Choroid plexus epithelial cell (primary cell): ENCODE measurements around the gene NDUFB2.
A peak's percentile ranks its signal among the peaks of the same experiment; 100 is the strongest.

Source experiments
- DNase-seq: peaks from one replicate; pipeline ENCODE4 v3.0.0-alpha.2; 2010; ENCODE audit warnings: low read depth
- H3K4me3 ChIP-seq: 2 replicates; pipeline ENCODE4 v1.5.1; 2011; ENCODE audit warnings: low read depth, mild to moderate bottlenecking, control low read depth, low read length, moderate library complexity
- TF ChIP-seq, protein P1 (sequence below): conservative IDR thresholded peaks from 2 replicates; pipeline ENCODE4 v1.5.1; 2011; ENCODE audit warnings: low read depth, mild to moderate bottlenecking, control low read depth, inconsistent platforms, low read length, moderate library complexity

NDUFB2 gene

GRCh38 chr7:140696680-140697446 lies at the start of gene NDUFB2:
TSS of gene NDUFB2 (plus strand) at chr7:140696708. CDS start at chr7:140696745, 37 bp downstream.
- TF ChIP-seq, protein P1, sequence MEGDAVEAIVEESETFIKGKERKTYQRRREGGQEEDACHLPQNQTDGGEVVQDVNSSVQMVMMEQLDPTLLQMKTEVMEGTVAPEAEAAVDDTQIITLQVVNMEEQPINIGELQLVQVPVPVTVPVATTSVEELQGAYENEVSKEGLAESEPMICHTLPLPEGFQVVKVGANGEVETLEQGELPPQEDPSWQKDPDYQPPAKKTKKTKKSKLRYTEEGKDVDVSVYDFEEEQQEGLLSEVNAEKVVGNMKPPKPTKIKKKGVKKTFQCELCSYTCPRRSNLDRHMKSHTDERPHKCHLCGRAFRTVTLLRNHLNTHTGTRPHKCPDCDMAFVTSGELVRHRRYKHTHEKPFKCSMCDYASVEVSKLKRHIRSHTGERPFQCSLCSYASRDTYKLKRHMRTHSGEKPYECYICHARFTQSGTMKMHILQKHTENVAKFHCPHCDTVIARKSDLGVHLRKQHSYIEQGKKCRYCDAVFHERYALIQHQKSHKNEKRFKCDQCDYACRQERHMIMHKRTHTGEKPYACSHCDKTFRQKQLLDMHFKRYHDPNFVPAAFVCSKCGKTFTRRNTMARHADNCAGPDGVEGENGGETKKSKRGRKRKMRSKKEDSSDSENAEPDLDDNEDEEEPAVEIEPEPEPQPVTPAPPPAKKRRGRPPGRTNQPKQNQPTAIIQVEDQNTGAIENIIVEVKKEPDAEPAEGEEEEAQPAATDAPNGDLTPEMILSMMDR = peak; percentile 4
- H3K4me3 ChIP-seq = peak within 1 kb of the TSS; percentile 99
- DNase-seq = peak; percentile 81

- no peak overlapping the region for H3K4me3 ChIP-seq
- TF ChIP-seq, protein P1 = peak; percentile 73
- peak; percentile 51 for DNase-seq
Measured at GRCh38 chr7:140646931-140647647, 49.4 kb upstream of the NDUFB2 start.

- peak; percentile 73 for DNase-seq
- H3K4me3 ChIP-seq = no peak overlapping the region
- TF ChIP-seq, protein P1 = no peak
Measured at GRCh38 chr7:140649556-140650205, 46.8 kb upstream of the NDUFB2 start.

DNA sequence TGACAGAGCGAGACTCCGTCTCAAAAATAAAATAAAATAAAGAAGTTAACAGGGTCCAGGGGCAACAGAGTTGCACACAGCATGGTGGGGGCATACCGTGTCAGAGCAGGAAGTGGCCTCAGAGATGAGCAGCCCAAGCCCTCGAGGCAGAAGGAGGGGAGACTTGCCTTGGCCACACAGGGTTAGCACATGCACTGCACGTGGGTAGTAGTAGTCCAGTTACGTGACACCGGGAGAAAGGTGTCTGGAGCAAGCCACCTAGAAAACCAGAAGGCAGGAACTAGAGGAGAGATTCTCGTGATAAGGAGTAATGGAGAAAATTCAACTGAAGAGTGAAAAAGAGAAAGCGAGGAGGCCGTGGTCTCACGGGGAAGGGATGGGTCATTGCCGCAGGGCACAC lies 46.1 kb upstream of the NDUFB2 start:
- DNase-seq = no peak
- H3K4me3 ChIP-seq = no peak overlapping the region
- TF ChIP-seq, protein P1 = no peak

DNA sequence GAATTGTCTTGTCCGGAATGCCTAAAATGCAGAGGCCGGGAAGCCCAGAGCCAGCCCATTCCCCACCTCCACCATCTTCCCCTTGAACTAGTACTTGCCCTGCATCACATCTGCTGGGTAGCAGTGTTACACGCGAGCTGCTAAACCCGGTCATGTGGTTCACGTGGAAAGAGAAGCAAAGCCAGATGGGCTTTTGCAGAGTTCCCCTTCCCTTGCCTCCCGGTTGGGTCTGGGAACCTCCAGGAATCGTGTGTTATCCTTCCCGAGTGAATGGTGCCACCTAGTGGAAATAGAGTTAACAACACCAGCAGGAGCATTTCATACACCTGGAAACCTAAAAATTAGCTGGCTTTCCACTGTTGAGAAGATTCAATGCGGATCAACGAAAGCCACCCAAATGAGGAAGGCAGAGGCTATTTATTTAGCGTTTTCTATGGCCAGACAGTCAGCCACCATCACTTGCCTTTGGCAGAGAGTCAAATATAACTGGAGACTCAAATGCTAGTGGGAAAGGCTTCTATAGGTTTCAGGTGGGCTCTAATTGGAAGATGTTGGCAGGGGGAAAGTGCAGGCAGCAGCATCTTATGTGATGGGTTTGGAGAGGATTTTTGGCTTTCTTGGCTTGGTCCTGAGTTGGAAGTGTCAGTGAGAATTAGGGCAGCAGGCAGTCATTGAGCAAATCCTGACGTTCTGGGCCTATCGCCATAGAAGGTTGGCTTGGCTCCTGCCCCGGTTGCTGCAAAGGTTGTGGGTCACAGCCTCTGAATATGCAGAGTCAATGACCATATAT lies 43.0 kb upstream of the NDUFB2 start:
- TF ChIP-seq, protein P1 = peak; percentile 87
- DNase-seq = peak; percentile 88
- no peak overlapping the region for H3K4me3 ChIP-seq

DNA sequence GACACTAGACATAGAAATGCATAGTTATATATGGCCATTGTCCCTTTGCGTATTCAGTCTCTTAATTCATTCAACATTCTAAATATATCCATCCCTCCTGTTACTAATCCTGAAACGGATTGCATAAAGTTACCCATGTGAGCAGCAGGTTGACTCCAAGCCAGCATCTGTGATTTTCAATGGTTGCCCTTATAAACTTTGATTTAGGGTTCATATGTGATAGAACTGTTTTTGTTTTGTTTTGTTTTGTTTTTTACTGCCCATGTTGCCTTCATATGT lies 42.5 kb upstream of the NDUFB2 start:
- H3K4me3 ChIP-seq = no peak overlapping the region
- TF ChIP-seq, protein P1 = no peak
- no peak for DNase-seq
